GM10266 (cell line): ENCODE results near the gene ARHGAP36.

Experiments used
- DNase-seq: peaks from one replicate; pipeline ENCODE4 v3.0.0; 2012; ENCODE audit errors: extremely low spot score
- CTCF ChIP-seq: IDR thresholded peaks from 2 replicates; pipeline ENCODE4 v1.5.1; 2012; ENCODE audit warnings: mild to moderate bottlenecking, low read depth; ENCODE audit not compliant: control insufficient read depth, insufficient read depth; ENCODE audit errors: missing control alignments

The ARHGAP36 gene

DNA sequence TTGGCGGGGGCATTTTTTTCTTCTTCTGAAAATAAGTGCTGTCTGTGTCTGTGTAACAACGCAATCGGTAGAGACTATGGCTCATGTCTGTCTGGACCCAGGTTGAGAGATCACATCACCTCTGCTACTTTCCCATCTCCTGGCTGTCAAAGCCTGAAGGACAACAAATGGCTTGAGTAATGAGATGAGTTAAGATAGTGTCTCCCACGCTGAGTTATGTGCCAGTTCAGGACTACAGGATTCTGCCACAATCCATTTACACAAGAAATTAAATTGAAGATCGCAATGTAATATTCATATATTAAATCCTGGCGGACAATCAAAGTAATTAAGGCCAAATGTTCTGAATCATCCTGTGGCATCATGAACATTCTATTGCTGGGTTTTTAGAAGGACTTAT is 16.5 kb upstream of the ARHGAP36 start:
- no peak for DNase-seq
- TF ChIP-seq CTCF, result no peak

GRCh38 chrX:131045726-131046125 is 12.4 kb upstream of the ARHGAP36 start:
- no peak for DNase-seq
- no peak for TF ChIP-seq CTCF

DNA sequence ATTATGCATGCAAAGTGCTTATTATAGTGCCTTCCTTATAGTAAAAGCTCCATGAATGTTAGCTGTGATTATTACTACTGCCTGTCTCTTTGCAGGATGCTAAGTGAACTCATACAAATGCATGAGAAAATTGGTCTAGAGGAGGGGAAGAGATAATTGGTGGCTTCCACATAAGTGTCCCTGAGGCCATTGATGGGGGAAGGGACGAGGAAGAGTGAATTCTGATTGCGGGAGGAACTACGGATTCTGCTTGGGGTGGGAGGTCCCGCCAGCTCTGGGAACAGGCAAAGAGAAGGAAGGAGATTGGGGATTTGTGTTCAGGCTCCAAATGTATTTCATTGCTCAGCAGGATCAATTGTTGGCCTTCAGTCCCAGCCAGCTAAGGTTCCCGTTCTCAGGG is 11.6 kb upstream of the ARHGAP36 start:
- no peak for DNase-seq
- TF ChIP-seq CTCF, result no peak

DNA sequence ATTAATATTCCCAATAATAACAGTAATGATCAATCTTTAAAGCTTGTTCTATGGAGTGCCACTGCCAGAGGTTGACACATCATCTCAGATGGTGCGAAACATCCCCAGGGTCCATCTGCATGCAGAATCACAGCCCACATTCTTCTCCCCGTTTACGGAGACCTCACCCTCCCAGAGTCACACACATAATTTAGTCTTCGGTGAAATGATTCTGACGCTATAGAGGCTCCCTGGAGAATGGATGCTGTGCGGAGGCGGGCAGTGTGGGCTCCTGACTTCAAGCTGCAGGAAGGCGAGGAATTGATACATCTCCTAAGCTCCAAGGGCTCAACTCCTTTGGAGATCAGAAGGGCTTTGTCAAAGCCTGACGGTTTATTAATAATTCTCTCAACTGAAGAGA is 11.0 kb upstream of the ARHGAP36 start:
- no peak for DNase-seq
- no peak for TF ChIP-seq CTCF

DNA sequence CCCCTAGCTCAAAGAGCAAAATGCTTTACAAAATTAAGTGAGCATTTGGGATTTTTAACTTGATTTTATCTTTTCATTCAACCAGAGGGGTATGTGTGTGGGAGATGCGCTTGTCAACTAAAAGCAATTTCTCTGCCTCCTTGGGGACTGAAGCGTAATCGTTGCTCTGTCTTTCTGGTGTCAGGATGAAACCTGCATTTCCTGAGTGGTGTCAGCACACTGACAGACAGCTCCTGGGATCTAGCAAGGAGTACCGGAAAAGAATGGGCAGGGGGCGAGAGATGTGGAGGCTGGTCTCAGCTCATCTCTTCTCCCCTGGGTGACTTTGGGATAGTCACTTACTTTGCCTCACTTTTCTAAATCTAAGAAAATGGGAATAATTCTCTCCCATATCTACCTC is 5.1 kb upstream of the ARHGAP36 start:
- no peak for DNase-seq
- TF ChIP-seq CTCF, result no peak

DNA sequence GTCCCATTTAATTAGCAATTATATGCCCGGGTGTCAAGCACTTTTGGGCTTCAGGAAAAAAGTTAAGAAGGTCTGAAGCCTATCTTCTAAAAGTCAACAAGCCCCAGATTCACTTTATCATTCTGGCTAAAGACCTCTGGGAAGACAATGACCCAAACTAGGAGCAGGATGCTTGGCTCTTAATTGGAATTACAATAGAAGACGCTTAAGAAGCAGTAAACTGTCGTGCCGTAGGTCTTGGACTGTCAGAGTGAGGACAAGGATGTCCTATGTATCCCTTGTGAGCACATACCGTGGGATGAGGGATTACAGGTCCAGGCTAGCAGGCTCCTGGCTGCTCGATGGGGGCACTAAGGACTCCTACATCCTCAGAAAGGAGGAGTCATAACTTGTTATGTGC is 3.2 kb upstream of the ARHGAP36 start:
- no peak for DNase-seq

DNA sequence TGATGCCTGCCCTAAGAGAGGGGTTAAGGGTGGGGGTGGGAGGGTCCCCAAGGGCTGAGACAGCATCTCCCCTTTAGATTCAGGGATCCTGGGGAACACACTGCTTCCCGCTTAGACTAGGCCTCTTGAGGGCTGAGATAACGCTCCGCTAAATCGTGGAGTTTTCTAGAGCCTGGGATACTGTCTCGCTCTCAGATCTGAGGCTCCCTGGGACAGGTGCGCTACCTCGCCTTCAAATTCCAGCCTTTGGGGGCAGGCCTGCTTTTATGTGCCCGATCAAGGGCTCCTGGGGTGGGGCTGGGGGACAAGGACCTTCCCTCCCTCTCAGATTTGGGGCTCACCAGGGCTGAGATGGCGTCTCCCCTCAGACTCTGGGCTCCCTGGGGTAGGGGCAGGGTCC is 440 bp upstream of the ARHGAP36 start:
- no peak for DNase-seq
- TF ChIP-seq CTCF, result no peak

More for the DNA sequence above, 3.2 kb upstream of the ARHGAP36 start:
- TF ChIP-seq CTCF, result no peak

GRCh38 chrX:131059246-131059645 is 1.1 kb downstream of the ARHGAP36 start:
- DNase-seq, result no peak

More at GRCh38 chrX:131059246-131059645, 1.1 kb downstream of the ARHGAP36 start:
- TF ChIP-seq CTCF, result no peak
